Suprapubic skin (tissue), 4 donors: ENCODE data around the gene ABCB6. TPM values are rescaled to one million over a fixed set of nuclear protein-coding genes. Genes with fewer than 3 reads are reported as not detected.

Source experiments
- DNase-seq, 2 donors: peaks; one replicate each; pipeline ENCODE4 v3.0.0-alpha.2; 2019; ENCODE audit warnings: low spot score in 2 of 2
- H3K27ac ChIP-seq: fragments of 200-600 bp; sonication (generic); one replicate; pipeline ENCODE4 v1.5.1; 2019
- H3K27me3 ChIP-seq: fragments of 200-600 bp; sonication (generic); one replicate; pipeline ENCODE4 v1.5.1; 2019
- H3K36me3 ChIP-seq: fragments of 200-600 bp; sonication (generic); one replicate; pipeline ENCODE4 v1.5.1; 2019
- H3K4me1 ChIP-seq: fragments of 200-600 bp; sonication (generic); one replicate; pipeline ENCODE4 v1.5.1; 2019
- H3K4me3 ChIP-seq: fragments of 200-600 bp; sonication (generic); one replicate; pipeline ENCODE4 v1.5.1; 2019; ENCODE audit warnings: mild to moderate bottlenecking
- H3K9me3 ChIP-seq: fragments of 200-600 bp; sonication (generic); one replicate; pipeline ENCODE4 v1.5.1; 2019
- EP300 ChIP-seq: sonication (generic); formaldehyde crosslinking; IDR thresholded peaks from one replicate; pipeline ENCODE4 v1.6.1; 2017; ENCODE audit warnings: antibody characterized with exemption
- POLR2A ChIP-seq, 2 donors: fragments of 450-650 bp; IDR thresholded peaks; one replicate each; pipeline ENCODE4 v1.6.1; 2017; ENCODE audit warnings: antibody characterized with exemption in 2 of 2, mild to moderate bottlenecking in 2 of 2, moderate library complexity in 2 of 2
- POLR2AphosphoS5 ChIP-seq, 3 donors: sonication (generic); formaldehyde crosslinking; IDR thresholded peaks; one replicate each; pipeline ENCODE4 v1.6.1; 2017; ENCODE audit warnings: antibody characterized with exemption in 3 of 3
- WGBS: methylation state at CpG from one replicate; pipeline ENCODE4 v1.1.5; 2018; 5-methylcytosine and 5-hydroxymethylcytosine counted together
- total RNA-seq, 4 donors: library from RNA; depleted of rRNA; stranded (reverse); fragments of >200 nt; gene quantifications; one replicate each; pipeline ENCODE4 v1.1.0, GENCODE V29; 2016
- TF ChIP-seq, protein P1 (sequence below), 2 donors: fragments of 200-600 bp in 1 of 2; fragments of 450-650 bp in 1 of 2; sonication (generic) in 1 of 2; IDR thresholded peaks; one replicate each; pipeline ENCODE4 v1.5.1; 2016 to 2019; ENCODE audit warnings: antibody characterized with exemption in 2 of 2, mild to moderate bottlenecking in 1 of 2, moderate library complexity in 1 of 2

Gene ABCB6
- total RNA-seq, 4 donors from 2014 or later = 16.3 to 24.0 (median 20.7) TPM

- H3K4me1 ChIP-seq = peaks cover 11% of the 10 kb centered on the region
- no peak for TF ChIP-seq EP300
- TF ChIP-seq POLR2AphosphoS5 (IDR thresholded peaks at IDR 0.05) = no peak
- no peak for TF ChIP-seq POLR2A (IDR thresholded peaks at IDR 0.05)
- TF ChIP-seq, protein P1, sequence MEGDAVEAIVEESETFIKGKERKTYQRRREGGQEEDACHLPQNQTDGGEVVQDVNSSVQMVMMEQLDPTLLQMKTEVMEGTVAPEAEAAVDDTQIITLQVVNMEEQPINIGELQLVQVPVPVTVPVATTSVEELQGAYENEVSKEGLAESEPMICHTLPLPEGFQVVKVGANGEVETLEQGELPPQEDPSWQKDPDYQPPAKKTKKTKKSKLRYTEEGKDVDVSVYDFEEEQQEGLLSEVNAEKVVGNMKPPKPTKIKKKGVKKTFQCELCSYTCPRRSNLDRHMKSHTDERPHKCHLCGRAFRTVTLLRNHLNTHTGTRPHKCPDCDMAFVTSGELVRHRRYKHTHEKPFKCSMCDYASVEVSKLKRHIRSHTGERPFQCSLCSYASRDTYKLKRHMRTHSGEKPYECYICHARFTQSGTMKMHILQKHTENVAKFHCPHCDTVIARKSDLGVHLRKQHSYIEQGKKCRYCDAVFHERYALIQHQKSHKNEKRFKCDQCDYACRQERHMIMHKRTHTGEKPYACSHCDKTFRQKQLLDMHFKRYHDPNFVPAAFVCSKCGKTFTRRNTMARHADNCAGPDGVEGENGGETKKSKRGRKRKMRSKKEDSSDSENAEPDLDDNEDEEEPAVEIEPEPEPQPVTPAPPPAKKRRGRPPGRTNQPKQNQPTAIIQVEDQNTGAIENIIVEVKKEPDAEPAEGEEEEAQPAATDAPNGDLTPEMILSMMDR (IDR thresholded peaks at IDR 0.05) = no peak
- no peak overlapping the region for H3K4me3 ChIP-seq
- H3K27me3 ChIP-seq = no peaks in the 10 kb centered on the region
- no peaks in the 10 kb centered on the region for H3K9me3 ChIP-seq
- peaks cover 22% of the 10 kb centered on the region for H3K36me3 ChIP-seq
- H3K27ac ChIP-seq = no peak overlapping the region
- DNase-seq = no peak
Measured at GRCh38 chr2:219168932-219169331, 49.8 kb downstream of the ABCB6 start.

DNA sequence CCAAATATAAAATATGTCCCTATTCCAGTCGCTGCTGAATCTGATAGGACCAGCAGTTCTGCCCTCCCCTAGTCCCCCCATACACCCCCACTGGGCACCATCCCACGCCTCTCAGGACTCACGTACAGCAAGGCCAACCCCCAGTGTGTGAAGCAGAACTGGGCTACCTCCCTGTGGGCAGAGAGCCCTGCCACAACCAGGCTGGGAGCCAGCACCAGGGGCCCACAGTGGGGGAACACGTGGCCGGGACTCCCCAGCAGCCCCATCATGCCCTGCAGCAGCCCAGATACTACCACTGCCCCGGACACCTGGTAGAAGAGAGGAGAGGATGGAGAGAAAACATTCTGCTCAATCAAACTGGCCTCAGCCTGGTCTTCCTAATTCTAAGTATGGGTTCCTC, 50.2 kb downstream of the ABCB6 start:
- no peak for DNase-seq
- H3K9me3 ChIP-seq = no peaks in the 10 kb centered on the region
- H3K27me3 ChIP-seq = no peaks in the 10 kb centered on the region
- no peak overlapping the region for H3K27ac ChIP-seq
- TF ChIP-seq EP300 (no peak), POLR2A (IDR thresholded peaks at IDR 0.05) (no peak), POLR2AphosphoS5 (IDR thresholded peaks at IDR 0.05) (no peak)
- TF ChIP-seq, protein P1 (IDR thresholded peaks at IDR 0.05) = no peak
- H3K4me1 ChIP-seq = peaks cover 11% of the 10 kb centered on the region
- peaks cover 18% of the 10 kb centered on the region for H3K36me3 ChIP-seq
- WGBS = 51% methylated on average over 3 of the region's 6 CpGs
- no peak overlapping the region for H3K4me3 ChIP-seq

- Histone ChIP-seq H3K27ac (no peak overlapping the region), H3K4me1 (peaks cover 11% of the 10 kb centered on the region), H3K36me3 (peaks cover 12% of the 10 kb centered on the region), H3K9me3 (no peaks in the 10 kb centered on the region), H3K4me3 (no peak overlapping the region), H3K27me3 (no peaks in the 10 kb centered on the region)
- 72% methylated on average over 5 of the region's 5 CpGs for WGBS
- DNase-seq = no peak
- TF ChIP-seq, protein P1 (IDR thresholded peaks at IDR 0.05) = no peak
- TF ChIP-seq POLR2AphosphoS5 (IDR thresholded peaks at IDR 0.05) = no peak
- TF ChIP-seq POLR2A (IDR thresholded peaks at IDR 0.05) = no peak
- TF ChIP-seq EP300 = no peak
Measured at GRCh38 chr2:219167997-219168396, 50.8 kb downstream of the ABCB6 start.

DNA sequence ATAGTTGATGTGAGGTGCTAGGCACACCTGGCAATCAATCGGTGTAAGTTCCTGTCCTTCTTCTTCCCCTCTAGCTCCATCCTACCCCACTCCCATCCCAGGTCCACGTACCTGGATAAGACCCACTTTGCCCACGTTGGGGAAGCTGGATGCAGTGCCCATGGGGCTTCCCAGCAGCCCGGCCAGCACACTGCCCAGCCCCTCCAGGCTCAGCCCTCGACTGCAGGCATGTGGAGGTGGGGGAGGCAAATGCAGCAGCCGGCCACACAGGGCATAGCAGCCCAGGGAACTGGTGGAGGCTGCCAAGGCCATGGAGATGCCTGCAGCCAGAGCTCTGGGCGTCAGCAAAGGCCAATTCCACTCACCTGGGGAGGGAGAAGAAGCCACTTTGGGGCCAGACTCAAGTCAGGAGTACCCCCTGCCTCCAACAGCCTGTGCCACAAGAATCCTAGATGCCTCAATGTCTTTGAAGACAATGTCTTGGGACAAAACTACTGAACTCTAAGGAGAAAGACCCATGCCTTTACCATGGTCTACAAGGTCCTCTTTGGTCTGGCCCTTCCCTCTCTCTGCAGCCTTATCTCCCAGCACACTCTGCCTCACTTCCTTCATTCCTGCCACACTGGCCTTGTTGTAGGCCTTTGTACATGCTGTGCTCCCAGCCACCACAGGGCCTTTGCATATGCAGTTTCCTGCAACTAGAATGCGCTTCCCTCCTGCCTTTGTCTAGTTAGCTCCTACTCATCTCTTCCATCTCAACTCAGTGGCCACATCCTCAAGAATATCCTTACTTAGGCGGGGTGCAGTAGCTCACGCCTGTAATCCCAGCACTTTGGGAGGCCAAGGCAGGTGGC, 53.5 kb downstream of the ABCB6 start:
- H3K4me3 ChIP-seq = no peak overlapping the region
- H3K27ac ChIP-seq = no peak overlapping the region
- H3K4me1 ChIP-seq = peaks cover 4% of the 10 kb centered on the region
- H3K36me3 ChIP-seq = no peaks in the 10 kb centered on the region
- no peak for DNase-seq
- no peak for TF ChIP-seq POLR2AphosphoS5 (IDR thresholded peaks at IDR 0.05)
- no peak for TF ChIP-seq EP300
- TF ChIP-seq, protein P1 (IDR thresholded peaks at IDR 0.05) = no peak
- no peak for TF ChIP-seq POLR2A (IDR thresholded peaks at IDR 0.05)
- no peaks in the 10 kb centered on the region for H3K9me3 ChIP-seq
- H3K27me3 ChIP-seq = no peaks in the 10 kb centered on the region
- 88% methylated on average over 9 of the region's 10 CpGs for WGBS

DNA sequence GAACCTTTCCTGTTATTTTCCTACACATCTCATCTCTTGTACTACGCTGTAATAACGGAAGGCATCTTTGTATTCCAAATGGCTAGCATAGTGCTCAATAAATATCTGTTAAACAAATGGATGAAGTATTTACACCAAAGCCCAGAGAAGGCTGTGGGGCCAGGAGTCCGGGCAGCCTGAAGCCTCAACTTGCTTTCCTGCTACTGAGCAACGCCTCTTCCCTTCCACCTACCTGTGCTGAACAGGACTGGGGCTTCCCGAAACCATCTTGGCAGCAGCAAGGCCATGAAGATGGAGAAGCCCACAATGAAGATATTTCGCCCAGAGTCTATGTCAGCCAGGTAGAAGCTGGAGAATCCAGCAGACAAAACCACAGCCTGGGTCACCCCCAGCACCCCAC, 55.6 kb downstream of the ABCB6 start:
- no peak for TF ChIP-seq POLR2AphosphoS5 (IDR thresholded peaks at IDR 0.05)
- TF ChIP-seq, protein P1 (IDR thresholded peaks at IDR 0.05) = no peak
- TF ChIP-seq POLR2A (IDR thresholded peaks at IDR 0.05) = no peak
- TF ChIP-seq EP300 = no peak
- Histone ChIP-seq H3K36me3 (no peaks in the 10 kb centered on the region), H3K27me3 (no peaks in the 10 kb centered on the region), H3K4me1 (peaks cover 10% of the 10 kb centered on the region), H3K27ac (no peak overlapping the region), H3K9me3 (no peaks in the 10 kb centered on the region), H3K4me3 (no peak overlapping the region)
- DNase-seq = no peak
- 97% methylated on average over 6 of the region's 6 CpGs for WGBS
